HL-60 (cell line): Measurements from ENCODE around the gene CBLN3.

ENCODE experiments used
- GABPA ChIP-seq: IDR thresholded peaks from 2 replicates; pipeline ENCODE4 v1.6.1; 2012; ENCODE audit warnings: low read depth
- SPI1 ChIP-seq: IDR thresholded peaks from 2 replicates; pipeline ENCODE4 v1.6.1; 2012; ENCODE audit warnings: low read depth, mild to moderate bottlenecking, borderline replicate concordance
- TF ChIP-seq, protein P1 (sequence below): IDR thresholded peaks from one replicate; pipeline ENCODE4 v1.5.1; 2011; ENCODE audit warnings: low read length, control low read depth, inconsistent platforms; ENCODE audit not compliant: insufficient read depth

DNA sequence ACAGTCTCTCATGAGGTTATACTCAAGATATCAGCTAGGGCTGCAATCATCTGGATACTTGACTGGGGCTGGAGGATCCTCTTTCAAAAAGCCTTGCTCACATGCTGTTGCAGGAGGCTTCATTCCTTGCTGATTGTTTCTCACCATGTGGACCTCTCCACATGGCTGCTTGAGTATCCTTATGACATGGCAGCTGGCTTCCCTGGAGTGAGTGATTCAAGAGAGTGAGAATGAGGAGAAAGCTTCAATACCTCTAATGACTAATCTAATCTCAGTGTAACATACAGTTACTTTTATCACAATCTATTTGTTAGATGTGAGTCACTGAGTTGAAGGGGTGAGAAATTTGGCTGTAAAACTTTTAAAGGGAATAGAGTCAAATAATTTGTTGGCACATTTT, 27.5 kb upstream of the CBLN3 start:
- TF ChIP-seq, protein P1, sequence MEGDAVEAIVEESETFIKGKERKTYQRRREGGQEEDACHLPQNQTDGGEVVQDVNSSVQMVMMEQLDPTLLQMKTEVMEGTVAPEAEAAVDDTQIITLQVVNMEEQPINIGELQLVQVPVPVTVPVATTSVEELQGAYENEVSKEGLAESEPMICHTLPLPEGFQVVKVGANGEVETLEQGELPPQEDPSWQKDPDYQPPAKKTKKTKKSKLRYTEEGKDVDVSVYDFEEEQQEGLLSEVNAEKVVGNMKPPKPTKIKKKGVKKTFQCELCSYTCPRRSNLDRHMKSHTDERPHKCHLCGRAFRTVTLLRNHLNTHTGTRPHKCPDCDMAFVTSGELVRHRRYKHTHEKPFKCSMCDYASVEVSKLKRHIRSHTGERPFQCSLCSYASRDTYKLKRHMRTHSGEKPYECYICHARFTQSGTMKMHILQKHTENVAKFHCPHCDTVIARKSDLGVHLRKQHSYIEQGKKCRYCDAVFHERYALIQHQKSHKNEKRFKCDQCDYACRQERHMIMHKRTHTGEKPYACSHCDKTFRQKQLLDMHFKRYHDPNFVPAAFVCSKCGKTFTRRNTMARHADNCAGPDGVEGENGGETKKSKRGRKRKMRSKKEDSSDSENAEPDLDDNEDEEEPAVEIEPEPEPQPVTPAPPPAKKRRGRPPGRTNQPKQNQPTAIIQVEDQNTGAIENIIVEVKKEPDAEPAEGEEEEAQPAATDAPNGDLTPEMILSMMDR: no peak
- TF ChIP-seq GABPA (no peak), SPI1 (no peak)
